Loucy (cell line): ENCODE results near the gene HSPA13.

Source experiments
- H2AFZ ChIP-seq: fragments of 200-600 bp; sonication (generic); 2 replicates; pipeline ENCODE4 v1.6.0; 2016; ENCODE audit warnings: antibody characterized with exemption, mild to moderate bottlenecking, low read length, moderate library complexity
- H3F3A ChIP-seq: fragments of 200-600 bp; 2 replicates; pipeline ENCODE4 v1.6.0; 2016; ENCODE audit warnings: antibody characterized with exemption, low read depth, mild to moderate bottlenecking
- H3K27me3 ChIP-seq: fragments of 200-600 bp; sonication (generic); 2 replicates; pipeline ENCODE4 v1.6.1; 2014; ENCODE audit warnings: low read length, mild to moderate bottlenecking; ENCODE audit not compliant: insufficient read depth, poor library complexity, severe bottlenecking
- H3K36me3 ChIP-seq: fragments of 200-600 bp; sonication (generic); 2 replicates; pipeline ENCODE4 v1.6.1; 2016; ENCODE audit warnings: low read length; ENCODE audit not compliant: insufficient read depth
- H3K4me1 ChIP-seq: fragments of 200-600 bp; sonication (generic); 2 replicates; pipeline ENCODE4 v1.5.1; 2014; ENCODE audit warnings: low read length, mild to moderate bottlenecking; ENCODE audit not compliant: insufficient read depth, poor library complexity, severe bottlenecking
- H3K4me2 ChIP-seq: fragments of 200-600 bp; sonication (generic); 2 replicates; pipeline ENCODE4 v1.6.0; 2014; ENCODE audit warnings: antibody characterized with exemption, low read length, low read depth, mild to moderate bottlenecking; ENCODE audit not compliant: poor library complexity, severe bottlenecking
- H3K4me3 ChIP-seq: fragments of 200-600 bp; sonication (generic); 2 replicates; pipeline ENCODE4 v1.5.1; 2014; ENCODE audit warnings: low read length, mild to moderate bottlenecking, mixed read lengths; ENCODE audit not compliant: poor library complexity, severe bottlenecking
- H3K79me2 ChIP-seq: fragments of 200-600 bp; sonication (generic); 2 replicates; pipeline ENCODE4 v1.6.1; 2014; ENCODE audit warnings: low read length; ENCODE audit not compliant: insufficient read depth
- H3K9ac ChIP-seq: fragments of 200-600 bp; sonication (generic); 2 replicates; pipeline ENCODE4 v1.6.0; 2014; ENCODE audit warnings: mild to moderate bottlenecking, low read depth, low read length, moderate library complexity; ENCODE audit not compliant: poor library complexity, severe bottlenecking
- H3K9me2 ChIP-seq: fragments of 200-600 bp; sonication (generic); replicated peaks from 2 replicates; pipeline ENCODE4 v1.6.1; 2016; ENCODE audit warnings: low read depth, low read length, mixed read lengths
- H3K9me3 ChIP-seq: fragments of 200-600 bp; sonication (generic); 2 replicates; pipeline ENCODE4 v1.6.1; 2014; ENCODE audit warnings: mild to moderate bottlenecking, antibody characterized with exemption, low read length, low read depth; ENCODE audit not compliant: insufficient read depth
- H4K20me1 ChIP-seq: fragments of 200-600 bp; sonication (generic); 2 replicates; pipeline ENCODE4 v1.6.0; 2014; ENCODE audit warnings: antibody characterized with exemption, low read length, mild to moderate bottlenecking; ENCODE audit not compliant: insufficient read depth, poor library complexity, severe bottlenecking
- EZH2phosphoT487 ChIP-seq: fragments of 200-600 bp; IDR thresholded peaks from 2 replicates; pipeline ENCODE4 v1.6.1; 2018; ENCODE audit warnings: antibody characterized with exemption, mild to moderate bottlenecking, moderate library complexity, borderline replicate concordance
- TF ChIP-seq, protein P1 (sequence below): fragments of 200-600 bp; sonication (generic); conservative IDR thresholded peaks from 2 replicates; pipeline ENCODE4 v1.5.1; 2014; ENCODE audit warnings: mild to moderate bottlenecking, antibody characterized with exemption, low read length

Gene HSPA13

DNA sequence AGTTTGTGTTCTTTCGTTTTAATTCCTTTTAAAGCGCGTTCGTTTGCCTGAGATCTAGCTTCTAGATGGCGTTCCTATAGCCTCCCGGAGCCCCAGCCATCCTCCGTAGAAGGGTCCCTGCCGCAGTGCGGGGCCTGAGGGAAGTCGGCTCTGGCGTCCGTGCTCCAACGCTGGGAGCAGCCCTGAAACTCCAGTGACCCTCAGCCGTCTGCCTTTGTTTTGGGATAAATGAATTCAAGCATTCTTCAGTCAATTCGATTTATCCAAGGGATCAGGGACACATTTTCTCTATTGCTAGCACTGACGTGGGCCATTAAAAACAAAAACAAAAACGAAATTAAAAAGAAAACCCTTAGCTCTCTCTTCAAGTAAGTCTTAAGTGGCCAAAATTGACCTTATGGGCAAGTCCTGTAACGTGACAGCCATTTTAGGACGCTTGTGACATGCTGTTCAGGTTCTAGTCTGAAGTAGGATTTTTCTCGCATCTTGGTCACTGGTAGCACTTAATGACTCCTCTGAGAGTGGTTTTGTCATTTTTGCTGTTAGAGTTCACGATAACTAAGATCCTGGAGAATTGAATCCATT, 742 bp upstream of the HSPA13 start:
- Histone ChIP-seq H3F3A (no peaks in the 10 kb centered on the region), H3K27me3 (no peaks in the 10 kb centered on the region), H3K4me3 (peak overlapping the region; percentile 90), H3K9ac (peak overlapping the region; percentile 89), H3K9me2 (no peaks in the 10 kb centered on the region), H3K4me2 (peak overlapping the region; percentile 86), H4K20me1 (peaks cover 34% of the 10 kb centered on the region), H2AFZ (peak overlapping the region; percentile 85), H3K36me3 (no peaks in the 10 kb centered on the region), H3K79me2 (peaks cover 42% of the 10 kb centered on the region), H3K9me3 (no peaks in the 10 kb centered on the region), H3K4me1 (peaks cover 37% of the 10 kb centered on the region)
- TF ChIP-seq, protein P1, sequence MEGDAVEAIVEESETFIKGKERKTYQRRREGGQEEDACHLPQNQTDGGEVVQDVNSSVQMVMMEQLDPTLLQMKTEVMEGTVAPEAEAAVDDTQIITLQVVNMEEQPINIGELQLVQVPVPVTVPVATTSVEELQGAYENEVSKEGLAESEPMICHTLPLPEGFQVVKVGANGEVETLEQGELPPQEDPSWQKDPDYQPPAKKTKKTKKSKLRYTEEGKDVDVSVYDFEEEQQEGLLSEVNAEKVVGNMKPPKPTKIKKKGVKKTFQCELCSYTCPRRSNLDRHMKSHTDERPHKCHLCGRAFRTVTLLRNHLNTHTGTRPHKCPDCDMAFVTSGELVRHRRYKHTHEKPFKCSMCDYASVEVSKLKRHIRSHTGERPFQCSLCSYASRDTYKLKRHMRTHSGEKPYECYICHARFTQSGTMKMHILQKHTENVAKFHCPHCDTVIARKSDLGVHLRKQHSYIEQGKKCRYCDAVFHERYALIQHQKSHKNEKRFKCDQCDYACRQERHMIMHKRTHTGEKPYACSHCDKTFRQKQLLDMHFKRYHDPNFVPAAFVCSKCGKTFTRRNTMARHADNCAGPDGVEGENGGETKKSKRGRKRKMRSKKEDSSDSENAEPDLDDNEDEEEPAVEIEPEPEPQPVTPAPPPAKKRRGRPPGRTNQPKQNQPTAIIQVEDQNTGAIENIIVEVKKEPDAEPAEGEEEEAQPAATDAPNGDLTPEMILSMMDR, result no peak
- no peak for TF ChIP-seq EZH2phosphoT487

DNA sequence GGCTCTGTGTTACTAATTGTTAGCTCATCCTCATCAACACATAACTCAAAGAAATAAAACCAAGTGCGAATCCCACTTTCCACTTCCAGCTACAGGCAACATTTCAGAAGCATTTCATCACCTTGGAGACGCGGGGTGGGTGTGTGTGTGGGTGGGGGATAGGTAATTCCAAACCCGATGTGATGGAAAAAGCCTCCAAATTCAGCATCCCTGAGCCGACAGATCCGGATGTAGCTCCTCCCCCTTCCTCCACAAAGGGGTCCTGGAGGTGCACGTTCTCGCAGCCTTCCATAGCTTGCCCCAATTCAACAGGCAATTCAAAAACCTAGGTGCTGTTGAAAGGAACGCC, 486 bp downstream of the HSPA13 start:
- Histone ChIP-seq H3K4me1 (peaks cover 37% of the 10 kb centered on the region), H3K4me3 (peak overlapping the region; percentile 91), H3K79me2 (peaks cover 50% of the 10 kb centered on the region), H3K9me2 (no peaks in the 10 kb centered on the region), H2AFZ (peak overlapping the region; percentile 94), H3K9me3 (no peaks in the 10 kb centered on the region), H3K4me2 (peak overlapping the region; percentile 90), H4K20me1 (peaks cover 34% of the 10 kb centered on the region), H3K27me3 (no peaks in the 10 kb centered on the region), H3F3A (no peaks in the 10 kb centered on the region), H3K36me3 (peaks cover 8% of the 10 kb centered on the region; the same call in 1 of the 2 replicates), H3K9ac (peak overlapping the region; percentile 73)
- no peak for TF ChIP-seq EZH2phosphoT487
- TF ChIP-seq, protein P1, result no peak

DNA sequence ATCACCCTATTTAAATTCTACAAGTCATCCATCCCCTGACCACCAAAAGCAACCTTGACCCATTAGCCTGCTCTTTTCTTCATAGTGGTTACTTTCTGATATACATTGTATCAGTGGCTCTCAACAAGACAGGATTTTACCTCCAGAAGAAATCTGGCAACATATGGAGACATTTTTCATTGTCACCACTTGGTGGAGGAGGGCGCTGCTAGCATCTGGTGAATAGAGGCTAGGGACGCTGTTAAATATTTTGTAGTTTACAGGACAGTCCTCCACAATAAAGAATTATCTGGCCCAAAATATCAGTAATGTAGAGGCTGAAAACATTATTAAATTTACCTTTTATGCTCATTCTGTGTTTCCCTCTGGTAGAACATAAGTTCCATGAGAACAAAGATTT, 6.1 kb downstream of the HSPA13 start:
- Histone ChIP-seq H3K4me2 (no peak overlapping the region), H3K79me2 (peaks cover 39% of the 10 kb centered on the region), H3K27me3 (no peaks in the 10 kb centered on the region), H3K4me1 (peaks cover 23% of the 10 kb centered on the region), H3K4me3 (no peak overlapping the region), H2AFZ (no peak overlapping the region), H3K9me2 (no peaks in the 10 kb centered on the region), H3K9me3 (no peaks in the 10 kb centered on the region), H4K20me1 (peaks cover 28% of the 10 kb centered on the region), H3K9ac (no peak overlapping the region), H3K36me3 (peaks cover 53% of the 10 kb centered on the region; the same call in 1 of the 2 replicates), H3F3A (no peaks in the 10 kb centered on the region)
- no peak for TF ChIP-seq EZH2phosphoT487
- TF ChIP-seq, protein P1, result peak; percentile 65
